Aorta (tissue), 5 donors: ENCODE measurements around the gene LMBR1. TPM values are rescaled to one million over a fixed set of nuclear protein-coding genes. Genes with fewer than 3 reads are reported as not detected.

Experiments
- ATAC-seq: fragments of 200-7000 bp; cut with Tn5 transposase; one replicate; pipeline ENCODE4 v1.9.1; 2022; ENCODE audit warnings: moderate library complexity; ENCODE audit not compliant: low FRiP score
- DNase-seq, 2 donors: peaks; one replicate each; pipeline ENCODE4 v3.0.0-alpha.2; 2020
- H3K27ac ChIP-seq, 2 donors: one replicate each; pipeline ENCODE4 v1.5.1; 2013; ENCODE audit warnings: low read length in 2 of 2, mild to moderate bottlenecking in 2 of 2, moderate library complexity in 2 of 2, control low read depth in 1 of 2, inconsistent platforms in 1 of 2, low read depth in 1 of 2
- H3K27me3 ChIP-seq, 2 donors: one replicate each; pipeline ENCODE4 v1.6.1; 2013; ENCODE audit warnings: control low read depth in 1 of 2, low read length in 1 of 2, mild to moderate bottlenecking in 1 of 2, moderate library complexity in 1 of 2; ENCODE audit not compliant: insufficient read depth in 2 of 2, control insufficient read depth in 1 of 2
- H3K36me3 ChIP-seq, 2 donors: one replicate each; pipeline ENCODE4 v1.6.1; 2013; ENCODE audit warnings: control low read depth in 1 of 2, low read length in 1 of 2, mild to moderate bottlenecking in 1 of 2; ENCODE audit not compliant: insufficient read depth in 2 of 2, control insufficient read depth in 1 of 2
- H3K4me1 ChIP-seq, 2 donors: one replicate each; pipeline ENCODE4 v1.6.1; 2013; ENCODE audit warnings: low read length in 2 of 2, control low read depth in 1 of 2, mild to moderate bottlenecking in 1 of 2, moderate library complexity in 1 of 2; ENCODE audit not compliant: insufficient read depth in 2 of 2, control insufficient read depth in 1 of 2
- H3K4me3 ChIP-seq, 2 donors: one replicate each; pipeline ENCODE4 v1.5.1; 2013; ENCODE audit warnings: low read length in 2 of 2, control low read depth in 1 of 2, mild to moderate bottlenecking in 1 of 2
- H3K9me3 ChIP-seq: one replicate; pipeline ENCODE4 v1.6.1; 2013; ENCODE audit warnings: mild to moderate bottlenecking, low read length; ENCODE audit not compliant: control insufficient read depth
- WGBS, 2 donors: extraction: QIAGEN DNeasy Blood & Tissue Kit; methylation state at CpG; one replicate each; pipeline ENCODE4 v1.1.7; 2013; 5-methylcytosine and 5-hydroxymethylcytosine counted together
- intact Hi-C, 2 donors: fragments of 100-400 bp; cut with DNase I; formaldehyde crosslinking; loops; one replicate each; pipeline versions ENCODE4 v1.14.2 to v1.15.0; 2022
- polyA plus RNA-seq, 2 donors: library from polyadenylated mRNA; stranded (reverse); fragments of 200-250 nt; gene quantifications; one replicate each; pipeline ENCODE4 v1.2.3, GENCODE V29; 2013
- total RNA-seq, 2 donors: library from RNA; stranded (reverse); fragmentation: NEBNext Ultra II Directional; extraction: Animal tissue kit (Norgen Biotek cat#: 25700); gene quantifications; one replicate each; pipeline ENCODE4 v1.2.1, GENCODE V29; 2021
- donor health status: healthy with polysubstance abuse.
- donor health status: Bipolar disorder and iron deficiency.
- donor health status: DM: no; HTN: no; CAD: no.
- donor health status: DM: no; HTN: no; CAD: no.
- donor health status: DM: yes; HTN: yes; CAD: no.

The LMBR1 gene
- total and polyA plus RNA-seq, 4 donors = 9.5 to 63.8 (median 36.5) TPM

DNA sequence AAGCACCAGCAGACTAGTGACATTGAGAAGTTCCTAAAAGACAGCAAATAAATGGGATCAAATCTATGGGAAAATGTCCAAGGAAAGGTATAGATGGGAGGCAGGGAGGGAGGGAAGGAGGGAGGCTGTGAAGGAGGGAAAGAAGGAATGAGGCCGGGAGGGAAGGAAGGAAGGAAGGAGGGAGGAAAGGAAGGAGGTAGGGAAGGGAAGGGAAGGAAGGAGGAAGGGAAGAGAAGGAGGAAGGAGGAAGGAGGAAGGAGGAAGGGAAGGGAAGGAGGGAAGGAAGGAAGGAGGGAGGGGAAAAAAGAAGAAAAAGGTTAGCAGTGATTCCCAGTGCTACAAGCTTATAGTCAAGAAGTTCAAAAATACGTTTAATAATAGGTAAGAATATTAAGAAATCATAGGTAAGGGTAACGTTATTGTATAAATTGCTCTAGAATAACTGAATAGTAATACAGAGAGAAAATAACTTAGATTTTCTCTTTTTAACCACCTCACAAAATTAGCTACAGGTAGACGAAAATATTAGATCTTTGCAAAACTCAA is 106.9 kb downstream of the LMBR1 start:
- H3K27ac ChIP-seq = no peak overlapping the region
- H3K4me1 ChIP-seq = no peaks in the 10 kb centered on the region
- H3K27me3 ChIP-seq = no peaks in the 10 kb centered on the region
- ATAC-seq (no peak), DNase-seq (no peak)
- no peaks in the 10 kb centered on the region for H3K9me3 ChIP-seq
- intact Hi-C loops = no loop called here
- H3K4me3 ChIP-seq = no peak overlapping the region
- 94 to 95% methylated on average over 4 of the region's 4 CpGs for WGBS, 2 donors
- H3K36me3 ChIP-seq = no peaks in the 10 kb centered on the region

DNA sequence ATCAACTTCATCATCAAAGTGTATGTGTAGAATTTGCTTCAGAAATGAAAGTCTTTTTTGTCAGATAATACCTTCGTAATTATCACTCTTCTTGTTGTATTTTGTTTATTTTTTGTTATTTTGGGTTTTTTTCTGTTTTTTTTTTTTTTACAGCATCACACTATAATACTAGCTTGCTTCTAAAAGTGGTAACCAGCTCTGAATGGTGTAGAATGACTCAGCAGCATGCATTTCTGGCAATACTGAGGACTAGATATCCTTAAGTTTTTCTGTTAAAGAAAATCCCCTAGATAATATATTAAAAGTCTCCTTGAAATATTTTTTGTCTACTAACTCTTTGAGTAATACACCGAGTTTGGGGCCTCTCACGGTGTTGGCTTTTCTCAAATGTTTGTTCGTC is 109.1 kb downstream of the LMBR1 start:
- WGBS, 2 donors = 93 to 95% methylated on average over 4 of the region's 4 CpGs
- H3K4me1 ChIP-seq = no peaks in the 10 kb centered on the region
- no peaks in the 10 kb centered on the region for H3K9me3 ChIP-seq
- no peak overlapping the region for H3K4me3 ChIP-seq
- ATAC-seq (no peak), DNase-seq (no peak)
- no peaks in the 10 kb centered on the region for H3K27me3 ChIP-seq
- H3K36me3 ChIP-seq = no peaks in the 10 kb centered on the region
- H3K27ac ChIP-seq = no peak overlapping the region
- intact Hi-C loops = no loop called here

DNA sequence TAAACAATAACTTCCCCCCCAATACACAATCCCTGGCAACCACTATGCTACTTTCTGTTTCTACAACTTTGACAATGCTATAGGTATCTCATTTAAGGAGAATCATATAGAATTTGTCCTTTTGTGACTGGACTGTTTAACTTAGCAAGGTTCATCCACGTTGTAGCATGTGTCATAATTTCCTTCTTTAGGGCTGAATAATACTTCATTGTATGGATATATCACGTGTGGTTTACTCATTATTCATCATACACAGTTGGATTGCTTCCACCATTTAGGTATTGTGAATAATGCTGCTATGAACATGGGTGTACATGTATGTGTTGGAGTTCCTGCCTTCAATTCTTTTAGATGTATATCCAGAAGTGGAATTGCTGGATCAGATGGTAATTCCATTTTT is 111.0 kb downstream of the LMBR1 start:
- 90 to 94% methylated on average over 2 of the region's 2 CpGs for WGBS, 2 donors
- Histone ChIP-seq H3K27ac (no peak overlapping the region), H3K36me3 (no peaks in the 10 kb centered on the region), H3K4me1 (no peaks in the 10 kb centered on the region), H3K9me3 (no peaks in the 10 kb centered on the region), H3K27me3 (no peaks in the 10 kb centered on the region), H3K4me3 (no peak overlapping the region)
- DNase-seq (no peak), ATAC-seq (no peak)
- intact Hi-C loops = no loop called here

DNA sequence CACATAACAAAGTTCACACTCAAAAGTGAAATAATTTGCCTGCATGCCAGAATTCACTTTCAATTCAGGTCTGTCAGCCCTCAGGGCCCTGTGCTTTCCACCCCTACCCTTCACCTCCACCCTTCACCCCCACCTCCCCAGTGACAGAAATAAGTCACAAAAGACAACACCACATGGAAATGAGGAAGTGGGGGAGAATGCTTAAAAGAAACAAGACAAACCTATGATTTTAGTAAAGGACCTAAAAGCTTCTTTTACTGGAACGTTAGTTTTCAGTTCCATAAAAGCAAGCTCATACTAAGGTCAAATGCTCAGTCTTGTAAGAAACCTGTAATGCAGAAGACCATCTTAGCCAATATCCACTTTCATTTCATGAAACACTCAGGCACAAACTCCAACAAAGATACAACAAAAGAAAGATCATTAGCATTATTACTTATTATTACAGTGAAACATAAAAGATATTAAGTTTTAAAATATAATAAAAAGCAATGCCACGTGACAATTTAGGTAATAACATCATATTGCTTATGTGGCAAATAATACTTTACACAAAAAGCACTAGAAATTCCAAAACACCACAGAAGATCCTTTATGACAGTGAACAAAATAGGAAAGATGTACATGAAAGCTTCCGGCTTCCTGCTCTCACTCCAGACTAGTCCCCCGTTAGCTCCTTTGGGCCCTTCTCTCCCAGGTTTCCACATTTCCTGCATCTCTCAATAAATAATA is 112.1 kb downstream of the LMBR1 start:
- 91 to 93% methylated on average over 4 of the region's 4 CpGs for WGBS, 2 donors
- Histone ChIP-seq H3K27ac (no peak overlapping the region), H3K9me3 (no peaks in the 10 kb centered on the region), H3K36me3 (no peaks in the 10 kb centered on the region), H3K27me3 (no peaks in the 10 kb centered on the region), H3K4me3 (no peak overlapping the region), H3K4me1 (no peaks in the 10 kb centered on the region)
- ATAC-seq (no peak), DNase-seq (no peak)
- intact Hi-C loops = no loop called here

DNA sequence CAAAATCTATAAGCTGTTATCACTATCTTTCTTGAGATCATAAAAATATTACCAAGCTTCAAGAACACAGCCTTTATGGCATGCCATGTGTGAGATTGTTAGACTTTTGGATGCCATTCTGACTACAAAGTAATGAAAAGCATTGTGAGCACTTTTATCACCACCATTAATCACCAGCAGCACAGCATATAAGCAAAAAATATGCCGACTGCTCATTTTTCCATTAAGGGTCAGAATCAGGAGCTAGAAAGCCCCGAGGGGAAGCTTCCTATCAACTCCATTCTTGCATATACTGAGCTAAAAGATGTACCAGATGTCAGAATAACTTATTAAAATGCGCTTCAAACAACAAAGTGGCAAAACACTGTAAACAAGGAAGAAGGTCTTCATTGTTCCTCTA is 114.3 kb downstream of the LMBR1 start:
- DNase-seq = no peak
- no peaks in the 10 kb centered on the region for H3K36me3 ChIP-seq
- no peaks in the 10 kb centered on the region for H3K4me1 ChIP-seq

DNA sequence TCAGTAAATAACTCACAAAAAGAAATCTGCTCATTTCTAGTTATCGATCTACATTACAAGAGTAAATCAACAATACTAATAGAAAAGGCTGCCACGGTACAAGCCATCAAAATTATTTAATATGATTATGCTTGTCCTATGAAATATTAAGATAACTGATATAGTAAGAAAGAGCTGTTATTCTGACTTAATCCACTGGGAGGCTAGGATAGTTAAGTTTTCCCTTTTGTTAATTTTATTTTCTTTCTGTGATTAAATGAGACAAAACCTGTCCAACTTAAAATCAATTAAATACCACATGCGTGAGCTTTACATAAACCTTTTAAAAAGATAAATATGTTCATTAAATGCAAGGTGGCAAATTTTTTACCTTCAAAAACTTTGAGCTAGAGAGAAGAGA is 114.8 kb downstream of the LMBR1 start:
- intact Hi-C loops = no loop called here
- no peak overlapping the region for H3K4me3 ChIP-seq
- ATAC-seq = no peak
- WGBS, 2 donors = 92 to 96% methylated on average over 3 of the region's 3 CpGs
- no peaks in the 10 kb centered on the region for H3K4me1 ChIP-seq
- no peaks in the 10 kb centered on the region for H3K9me3 ChIP-seq
- DNase-seq = no peak
- no peaks in the 10 kb centered on the region for H3K36me3 ChIP-seq
- H3K27ac ChIP-seq = no peak overlapping the region
- H3K27me3 ChIP-seq = no peaks in the 10 kb centered on the region

More for the DNA sequence above, 114.3 kb downstream of the LMBR1 start:
- H3K27ac ChIP-seq = no peak overlapping the region
- intact Hi-C loops = no loop called here
- H3K27me3 ChIP-seq = no peaks in the 10 kb centered on the region
- ATAC-seq = no peak
- no peaks in the 10 kb centered on the region for H3K9me3 ChIP-seq
- H3K4me3 ChIP-seq = no peak overlapping the region
- WGBS, 2 donors = 66 to 69% methylated on average over 3 of the region's 3 CpGs

DNA sequence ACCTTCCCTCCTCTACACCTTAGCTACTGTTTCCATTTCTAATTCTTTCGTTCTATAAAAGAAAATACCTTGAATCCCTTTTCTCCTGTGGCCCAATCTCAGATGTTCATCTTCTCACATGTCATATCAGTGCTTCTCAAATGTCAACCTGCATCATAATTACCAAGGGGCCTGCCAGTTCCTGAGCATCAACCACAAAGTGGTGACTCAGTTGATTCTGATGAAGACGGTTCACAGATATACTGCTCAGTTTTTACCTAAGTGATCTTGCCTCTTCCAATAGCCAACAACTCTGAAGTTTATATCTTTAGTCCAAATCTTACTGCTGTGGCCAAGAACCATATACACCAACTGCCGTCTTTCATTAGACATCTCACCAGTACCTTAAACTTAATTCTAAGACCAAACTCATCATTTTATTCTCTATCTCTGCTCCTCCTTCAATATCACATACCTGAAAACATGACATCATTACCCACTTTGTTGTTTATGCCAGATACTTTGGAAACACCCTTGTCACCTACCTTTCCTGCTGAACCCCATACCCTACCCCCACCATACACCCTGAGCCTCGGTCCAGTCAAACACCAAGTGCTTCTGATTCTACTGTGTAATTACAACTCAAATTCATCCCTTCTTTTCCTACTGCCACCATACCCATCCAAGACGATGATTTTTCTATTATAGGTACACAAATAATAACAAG is 115.5 kb downstream of the LMBR1 start:
- Histone ChIP-seq H3K27ac (no peak overlapping the region), H3K9me3 (no peaks in the 10 kb centered on the region), H3K4me3 (no peak overlapping the region), H3K36me3 (no peaks in the 10 kb centered on the region), H3K27me3 (no peaks in the 10 kb centered on the region), H3K4me1 (no peaks in the 10 kb centered on the region)
- ATAC-seq = no peak
- 97 to 98% methylated on average over 5 of the region's 5 CpGs for WGBS, 2 donors
- intact Hi-C loops = no loop called here
- DNase-seq = no peak

DNA sequence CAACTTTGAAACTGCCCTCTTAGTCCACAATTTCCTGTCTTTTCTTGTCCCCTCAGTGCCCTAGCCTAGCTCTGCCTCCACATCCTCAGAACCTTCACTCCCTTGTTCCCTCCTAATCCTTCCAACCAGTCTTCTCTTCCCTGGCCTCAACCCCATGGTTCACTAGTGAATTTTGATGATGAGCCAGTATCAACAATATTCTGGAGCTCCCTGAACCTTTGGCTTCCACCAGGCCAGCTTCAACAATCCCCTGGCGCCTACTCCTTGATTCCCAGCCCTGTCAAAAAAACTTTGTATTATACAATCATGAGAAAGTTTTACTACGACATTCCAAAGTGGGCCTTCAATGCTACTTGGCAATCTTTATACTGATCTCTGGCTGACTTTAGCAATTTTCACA is 116.5 kb downstream of the LMBR1 start:
- Histone ChIP-seq H3K27ac (no peak overlapping the region), H3K4me1 (no peaks in the 10 kb centered on the region), H3K9me3 (no peaks in the 10 kb centered on the region), H3K36me3 (no peaks in the 10 kb centered on the region), H3K27me3 (no peaks in the 10 kb centered on the region), H3K4me3 (no peak overlapping the region)
- intact Hi-C loops = no loop called here
- WGBS, 2 donors = 2 to 10% methylated on average over 2 of the region's 2 CpGs
- ATAC-seq (peak; percentile 52), DNase-seq (no peak)

DNA sequence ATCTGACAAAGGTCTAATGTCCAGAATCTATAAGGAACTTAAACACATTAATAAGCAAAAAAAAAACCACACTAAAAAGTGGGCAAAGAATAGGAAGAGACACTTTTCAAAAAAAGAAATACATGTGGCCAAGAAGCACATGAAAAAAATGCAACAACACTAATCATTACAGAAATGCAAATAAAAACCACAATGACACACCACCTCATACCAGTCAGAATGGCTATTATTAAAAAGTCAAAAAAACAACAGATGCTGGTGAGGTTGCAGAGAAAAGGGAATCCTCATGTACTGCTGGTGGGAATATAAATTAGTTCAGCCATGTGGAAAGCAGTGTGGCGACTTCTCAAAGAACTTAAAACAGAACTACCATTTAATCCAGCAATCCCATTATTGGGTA is 119.0 kb downstream of the LMBR1 start:
- WGBS, 2 donors = 44 to 93% methylated on average over 1 of the region's 1 CpG
- no peaks in the 10 kb centered on the region for H3K36me3 ChIP-seq
- ATAC-seq (no peak), DNase-seq (no peak)
- intact Hi-C loops = no loop called here
- no peak overlapping the region for H3K27ac ChIP-seq
- H3K4me1 ChIP-seq = no peaks in the 10 kb centered on the region
- no peaks in the 10 kb centered on the region for H3K9me3 ChIP-seq
- H3K27me3 ChIP-seq = no peaks in the 10 kb centered on the region
- no peak overlapping the region for H3K4me3 ChIP-seq
